Tracheal epithelial cell (primary cell): ENCODE data around the gene DEFB116. TPM values are rescaled to one million over a fixed set of nuclear protein-coding genes. Genes with fewer than 3 reads are reported as not detected.

Experiments
- total RNA-seq: library from RNA; depleted of rRNA; stranded (reverse); fragments of >200 nt; gene quantifications from 2 replicates; pipeline ENCODE4 v1.2.1, GENCODE V29; 2014

DEFB116 gene
- not detected in 2 replicates for total RNA-seq

GRCh38 chr20:31308535-31309162, at the start of gene DEFB116:
TSS of gene DEFB116 (minus strand) at chr20:31308585. CDS start at chr20:31308585, 0 bp downstream.

GRCh38 chr20:31257364-31257763, 51.0 kb downstream of the DEFB116 start, which contains the start of gene DEFB115:
TSS of gene DEFB115 (plus strand) at chr20:31257664. CDS start at chr20:31257664, 0 bp downstream.

Other genes starting within 250 kb of the DEFB116 start
- not detected in 2 replicates for gene DEFB115, start 50.9 kb downstream of the DEFB116 start, total RNA-seq
- gene DEFB118, start 60.0 kb upstream of the DEFB116 start, total RNA-seq, result not detected in 2 replicates
- gene DEFB119, start 82.0 kb upstream of the DEFB116 start, total RNA-seq, result not detected in 2 replicates
- not detected in 2 replicates for gene DEFB121, start 97.6 kb upstream of the DEFB116 start, total RNA-seq
- not detected in 2 replicates for gene DEFB123, start 132.0 kb upstream of the DEFB116 start, total RNA-seq
- gene DEFB124, start 166.5 kb upstream of the DEFB116 start, total RNA-seq, result not detected in 2 replicates
- not detected in 2 replicates for gene REM1, start 166.7 kb upstream of the DEFB116 start, total RNA-seq
- 37.5 and 53.5 TPM in 2 replicates for gene HM13, start 205.9 kb upstream of the DEFB116 start, total RNA-seq